NB4 (cell line): ENCODE measurements around the gene ZNF516.

Experiments
- CTCF ChIP-seq: IDR thresholded peaks from one replicate; pipeline ENCODE4 v1.5.1; 2012; ENCODE audit warnings: low read depth, low read length
- MYC ChIP-seq: IDR thresholded peaks from 2 replicates; pipeline ENCODE4 v1.6.1; 2011; ENCODE audit warnings: low read depth, low read length
- POLR2A ChIP-seq: IDR thresholded peaks from 2 replicates; pipeline ENCODE4 v1.6.1; 2011; ENCODE audit warnings: mild to moderate bottlenecking; ENCODE audit not compliant: insufficient read length; ENCODE audit errors: extremely low read depth

DNA sequence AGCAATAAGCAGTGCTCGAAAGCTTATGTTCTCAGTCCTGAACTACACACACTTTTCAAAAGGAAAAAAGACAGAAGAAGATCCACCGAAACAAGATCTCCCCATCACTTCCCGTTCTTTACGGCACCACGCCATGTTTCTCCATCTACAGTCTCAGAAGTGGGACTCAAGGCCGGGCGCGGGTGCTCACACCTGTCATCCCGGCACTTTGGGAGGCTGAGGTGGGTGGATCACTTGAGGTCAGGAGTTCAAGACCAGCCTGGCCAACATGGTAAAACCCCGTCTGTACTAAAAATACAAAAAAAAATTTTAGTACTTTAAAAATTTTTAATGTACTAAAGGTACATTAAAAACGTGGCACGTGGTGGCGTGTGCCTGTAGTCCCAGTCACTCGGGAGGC, 31.2 kb downstream of the ZNF516 start:
- TF ChIP-seq CTCF = no peak
- TF ChIP-seq POLR2A = no peak
- TF ChIP-seq MYC = no peak
